Hypothalamus (tissue), 51 donors: Measurements from ENCODE around the gene PTPN1.
"Not testable (repeated sequence)": the region's sequence is repeated elsewhere in the genome, so short reads cannot be mapped to it uniquely, and the experiment has no call there.

Source experiments
- DNase-seq, 51 donors: peaks; one replicate each; lab custom pipeline; 2025; lab: John Stamatoyannopoulos, UW

The PTPN1 gene

DNA sequence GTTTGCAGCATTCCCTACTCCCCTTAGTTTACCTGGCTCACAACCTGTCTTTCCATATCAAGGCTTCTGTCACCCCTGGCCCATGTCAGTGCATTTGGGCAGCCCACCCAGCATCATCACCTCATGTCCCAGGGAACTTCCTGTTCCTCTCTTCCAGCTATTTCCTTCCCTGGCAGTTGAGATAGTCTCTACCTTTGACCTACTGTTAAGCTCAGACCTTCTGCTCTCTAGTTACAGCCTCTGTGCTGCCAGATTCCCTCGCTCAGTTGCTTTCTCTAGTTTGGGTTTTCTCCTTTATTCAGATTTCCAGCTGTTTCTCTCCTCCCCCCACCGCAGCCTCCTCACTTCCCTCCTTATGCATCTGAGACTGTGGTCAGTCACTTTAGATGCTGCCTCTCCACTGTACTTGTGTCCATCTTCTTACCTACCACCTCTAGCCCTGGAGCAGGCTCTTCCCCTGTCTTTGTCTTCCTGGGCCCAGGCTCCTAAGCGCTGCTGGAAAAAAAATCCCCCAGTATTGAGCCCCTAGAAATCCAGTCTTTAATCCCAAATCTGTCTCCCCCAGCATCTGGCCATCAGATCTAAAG is 16.3 kb downstream of the PTPN1 start:
- DNase-seq: no peak

DNA sequence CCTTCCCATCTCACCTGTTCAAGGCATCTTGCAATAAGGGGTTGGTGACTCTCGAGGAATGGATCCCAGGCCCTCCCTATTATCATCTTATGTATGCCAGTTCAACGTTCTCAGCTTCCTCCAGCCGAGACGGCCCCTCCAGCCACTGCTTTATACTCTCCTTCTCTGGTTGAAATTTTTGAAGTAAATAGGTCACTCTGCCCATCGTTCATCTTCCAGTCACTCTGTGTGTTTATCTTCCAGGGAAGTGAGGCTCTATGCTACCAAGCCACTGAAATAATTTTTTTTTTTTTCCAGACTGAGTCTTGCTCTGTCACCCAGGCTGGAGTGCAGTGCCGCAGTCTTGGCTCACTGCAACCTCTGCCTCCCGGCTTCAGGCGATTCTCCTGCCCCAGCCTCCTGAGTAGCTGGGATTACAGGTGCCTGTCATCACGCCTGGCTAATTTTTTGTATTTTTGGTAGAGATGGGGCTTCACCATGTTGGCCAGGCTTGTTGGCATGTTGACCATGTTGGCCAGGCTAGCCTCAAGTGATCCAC is 17.0 kb downstream of the PTPN1 start:
- DNase-seq: no peak

DNA sequence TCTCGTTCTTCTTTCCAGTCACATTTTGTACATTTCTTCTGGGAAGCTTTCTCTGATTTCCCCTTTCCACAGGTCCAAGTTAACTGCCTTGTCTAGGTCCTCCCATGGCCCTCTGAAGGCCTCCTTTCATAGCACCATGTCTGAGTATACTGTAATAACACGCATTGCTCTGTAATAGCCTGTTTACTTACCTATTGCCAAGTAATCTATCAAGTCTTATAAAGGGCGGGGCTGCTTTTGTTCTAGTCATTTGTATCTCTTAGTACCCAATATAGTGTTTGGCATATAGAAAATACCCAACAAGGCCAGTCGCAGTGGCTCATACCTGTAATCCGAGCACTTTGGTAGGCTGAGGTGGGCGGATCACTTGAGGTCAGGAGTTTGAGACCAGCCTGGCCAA is 17.9 kb downstream of the PTPN1 start:
- DNase-seq: no peak

DNA sequence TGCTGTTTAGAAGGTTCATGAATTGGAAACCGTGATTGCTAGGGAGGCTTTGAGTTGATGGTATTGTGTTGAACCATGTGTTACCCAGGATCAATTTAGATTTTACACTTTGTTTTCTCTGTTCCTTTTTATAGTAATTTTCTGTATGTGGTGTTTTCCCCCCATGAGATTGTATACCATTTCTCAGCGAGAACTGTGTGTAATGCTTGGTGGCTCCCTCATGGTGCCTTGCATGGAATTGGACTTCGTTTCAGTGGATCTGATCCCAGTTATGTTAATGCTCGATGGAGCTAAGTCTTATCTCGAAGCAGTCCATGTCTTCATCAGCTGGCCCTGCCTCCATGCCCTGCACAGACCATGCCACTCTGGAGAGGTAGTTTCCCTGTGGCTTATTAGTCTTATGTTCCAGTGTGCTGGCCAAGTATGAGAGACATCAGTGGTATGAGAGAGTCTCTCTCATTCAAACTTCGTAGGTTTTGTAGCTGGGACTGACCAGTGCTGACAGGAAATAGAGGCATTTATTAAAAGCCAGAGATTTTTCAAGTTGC is 18.7 kb downstream of the PTPN1 start:
- no peak for DNase-seq

DNA sequence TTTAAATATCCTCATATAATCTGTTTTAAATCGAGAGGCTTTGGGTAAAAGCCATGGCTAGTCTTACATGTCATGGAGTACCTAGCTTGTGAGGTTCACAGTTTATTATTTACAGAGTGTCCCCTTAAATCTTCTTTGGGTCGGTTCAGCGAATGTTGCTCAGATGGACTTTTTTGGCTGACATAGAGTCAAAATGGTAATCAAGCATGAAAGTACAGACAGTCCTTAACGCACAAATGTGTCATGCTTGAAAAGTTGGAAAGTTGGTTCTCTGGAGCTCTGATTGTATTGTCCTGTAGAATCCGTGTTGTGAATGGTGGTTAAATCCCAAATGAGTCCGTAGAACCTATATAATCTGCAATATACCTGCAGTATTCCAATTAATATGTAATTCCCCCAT is 22.0 kb downstream of the PTPN1 start:
- DNase-seq: no peak

DNA sequence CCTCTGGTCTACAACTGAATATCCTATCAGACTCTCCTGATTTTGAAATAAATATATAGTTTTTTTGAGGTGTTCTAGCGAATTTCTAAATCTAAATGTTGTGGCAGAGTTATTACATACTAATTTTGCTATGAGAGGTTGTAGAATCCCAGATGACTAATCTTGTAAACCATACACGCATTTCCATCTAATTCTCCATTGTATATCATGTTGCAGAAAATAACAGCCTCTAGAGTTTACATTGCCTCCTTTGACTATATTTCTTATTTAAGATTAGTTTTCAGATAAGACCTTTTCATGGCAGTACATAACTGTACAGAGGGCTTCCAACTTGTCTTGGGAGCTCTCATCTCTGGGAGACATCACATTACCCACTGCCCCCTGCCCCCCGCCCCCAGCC is 22.9 kb downstream of the PTPN1 start:
- no peak for DNase-seq

DNA sequence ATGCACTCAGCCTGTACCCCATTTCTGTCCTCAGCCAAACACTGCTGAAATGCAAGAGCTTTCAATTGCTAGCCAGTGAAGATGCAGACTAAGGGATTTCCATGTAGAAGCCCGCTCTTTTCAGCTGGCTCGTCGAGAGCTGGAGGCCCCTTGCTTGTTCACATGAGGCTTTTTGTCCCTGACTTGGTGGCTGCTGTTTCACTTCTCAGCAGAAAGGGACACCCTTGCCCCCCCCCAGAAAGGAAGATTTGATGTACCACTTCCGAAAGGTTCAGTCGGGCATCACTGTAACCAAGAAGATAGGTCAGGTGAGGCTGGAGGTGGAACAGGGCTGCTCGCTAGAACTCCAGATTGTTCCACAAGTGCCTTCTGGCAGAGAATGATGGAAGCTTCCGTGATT is 23.3 kb downstream of the PTPN1 start:
- DNase-seq: no peak

DNA sequence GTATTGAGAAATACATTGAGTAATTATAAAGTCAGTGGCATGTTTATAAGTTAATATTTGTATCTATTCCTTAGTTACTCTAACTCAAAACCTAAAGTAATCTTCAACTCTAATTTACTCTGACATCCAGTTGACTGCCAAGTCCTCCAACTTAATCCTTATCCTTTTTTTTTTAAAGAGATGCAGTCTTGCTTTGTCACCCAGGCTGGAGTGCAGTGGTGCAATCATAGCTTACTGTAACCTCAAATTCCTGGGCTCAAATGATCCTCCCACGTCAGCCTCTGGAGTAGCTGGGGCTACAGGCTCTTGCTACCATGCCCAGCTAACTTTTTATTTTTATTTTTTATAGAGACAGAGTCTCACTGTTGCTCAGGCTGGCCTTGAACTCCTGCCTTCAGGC is 24.4 kb downstream of the PTPN1 start:
- DNase-seq: no peak

DNA sequence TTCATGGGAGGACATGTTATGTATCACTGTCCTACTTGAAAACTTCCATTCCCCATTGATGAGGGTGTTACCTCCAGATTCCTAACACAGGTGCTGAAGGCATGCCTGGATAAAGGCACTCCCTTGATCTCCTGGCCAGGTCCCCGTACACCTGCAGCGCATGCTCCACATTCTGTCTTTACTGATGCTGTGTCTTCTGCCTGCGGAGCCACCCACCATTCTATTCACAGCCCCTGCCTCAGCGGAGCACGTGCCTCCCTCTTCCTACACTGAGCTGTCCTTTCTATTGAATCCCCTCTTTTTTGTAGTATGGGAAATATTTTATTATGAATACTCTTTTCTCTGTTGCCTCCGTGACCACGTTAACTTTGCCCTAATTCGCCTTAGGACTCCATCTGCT is 25.0 kb downstream of the PTPN1 start:
- no peak for DNase-seq

DNA sequence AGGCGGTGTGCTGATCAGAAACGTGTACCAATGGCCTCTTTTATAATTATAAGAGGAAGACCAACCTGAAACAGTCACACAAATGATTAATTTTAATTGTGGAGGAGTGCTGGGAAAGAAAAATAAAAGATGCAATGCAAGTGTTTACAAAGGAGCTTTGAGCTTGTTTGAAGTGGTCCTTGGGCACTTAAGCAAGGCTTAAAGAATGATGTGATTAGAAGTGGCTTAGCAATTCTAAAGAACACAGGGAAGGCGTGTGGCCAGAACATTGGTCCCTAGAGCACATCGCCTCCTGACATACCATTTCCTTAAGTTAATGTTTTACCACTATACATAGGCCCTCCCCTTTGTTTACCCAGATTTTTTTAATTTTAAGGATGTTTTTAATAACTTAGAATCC is 26.1 kb downstream of the PTPN1 start:
- DNase-seq: no peak

DNA sequence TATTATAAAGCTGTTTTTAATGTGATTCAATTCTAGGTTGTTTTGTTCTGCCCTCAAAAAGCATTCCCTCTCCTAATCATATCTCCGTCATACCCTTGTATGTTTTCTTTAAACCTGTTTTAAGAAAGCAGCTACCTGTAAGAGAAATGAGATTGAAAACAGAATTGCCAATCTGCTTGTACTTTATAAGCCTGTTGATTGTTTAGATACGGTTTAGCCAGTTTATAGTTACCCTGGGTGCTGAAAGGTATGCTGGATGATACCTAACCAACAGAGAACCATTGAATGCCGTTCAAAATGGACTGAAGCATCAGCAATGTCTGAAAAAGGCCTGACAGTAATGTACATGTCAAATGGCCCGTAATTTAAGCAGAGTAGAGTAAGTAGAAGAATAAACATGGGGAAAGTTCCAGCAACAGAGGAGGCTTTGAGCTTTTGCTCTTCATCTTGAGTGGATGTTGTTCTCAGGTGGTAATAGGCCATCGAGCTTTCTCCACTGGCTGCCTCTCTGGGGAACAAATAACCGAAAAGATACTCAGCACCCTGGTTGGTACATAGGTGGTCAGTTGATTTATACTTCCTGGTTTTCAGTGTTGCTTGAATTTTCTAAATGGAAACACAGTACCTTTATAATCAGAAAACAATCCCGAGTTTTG is 27.5 kb downstream of the PTPN1 start:
- no peak for DNase-seq

DNA sequence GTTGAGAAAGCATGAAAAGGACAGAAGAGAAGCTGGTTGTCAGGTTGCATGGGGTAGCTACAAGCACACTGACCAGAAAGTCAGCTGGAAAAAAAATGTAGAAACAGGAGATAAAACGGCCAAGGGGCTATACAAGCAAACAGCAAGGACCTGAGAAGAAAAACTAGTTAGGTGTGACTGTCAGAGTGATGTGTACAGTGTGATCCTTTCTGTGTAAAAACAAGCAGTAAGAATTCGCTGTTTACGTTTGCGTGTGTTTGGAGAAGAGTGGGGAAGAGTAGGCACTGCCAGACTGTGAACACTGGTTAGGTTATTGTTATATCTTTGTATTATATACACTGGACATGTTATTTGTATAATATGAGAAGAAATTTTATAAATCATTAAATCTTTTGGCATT is 28.1 kb downstream of the PTPN1 start:
- DNase-seq: no peak

DNA sequence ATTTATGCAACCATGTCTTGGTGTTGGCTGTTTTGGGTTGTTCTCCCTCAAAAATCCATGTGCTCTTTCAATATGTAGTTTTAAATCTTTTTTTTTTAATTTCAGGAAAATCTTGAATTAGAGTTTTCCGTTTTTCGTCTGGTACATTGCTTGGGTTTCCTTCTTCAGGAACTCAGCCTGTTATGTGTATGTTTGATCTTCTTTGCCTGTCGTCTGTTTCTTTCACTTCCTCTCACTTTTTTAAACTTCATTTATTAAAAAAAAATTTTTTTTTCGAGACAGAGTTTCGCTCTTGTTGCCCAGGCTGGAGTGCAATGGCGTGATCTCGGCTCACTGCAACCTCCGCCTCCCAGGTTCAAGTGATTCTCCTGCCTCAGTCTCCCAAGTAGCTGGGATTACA is 29.6 kb downstream of the PTPN1 start:
- DNase-seq: not testable (repeated sequence)

DNA sequence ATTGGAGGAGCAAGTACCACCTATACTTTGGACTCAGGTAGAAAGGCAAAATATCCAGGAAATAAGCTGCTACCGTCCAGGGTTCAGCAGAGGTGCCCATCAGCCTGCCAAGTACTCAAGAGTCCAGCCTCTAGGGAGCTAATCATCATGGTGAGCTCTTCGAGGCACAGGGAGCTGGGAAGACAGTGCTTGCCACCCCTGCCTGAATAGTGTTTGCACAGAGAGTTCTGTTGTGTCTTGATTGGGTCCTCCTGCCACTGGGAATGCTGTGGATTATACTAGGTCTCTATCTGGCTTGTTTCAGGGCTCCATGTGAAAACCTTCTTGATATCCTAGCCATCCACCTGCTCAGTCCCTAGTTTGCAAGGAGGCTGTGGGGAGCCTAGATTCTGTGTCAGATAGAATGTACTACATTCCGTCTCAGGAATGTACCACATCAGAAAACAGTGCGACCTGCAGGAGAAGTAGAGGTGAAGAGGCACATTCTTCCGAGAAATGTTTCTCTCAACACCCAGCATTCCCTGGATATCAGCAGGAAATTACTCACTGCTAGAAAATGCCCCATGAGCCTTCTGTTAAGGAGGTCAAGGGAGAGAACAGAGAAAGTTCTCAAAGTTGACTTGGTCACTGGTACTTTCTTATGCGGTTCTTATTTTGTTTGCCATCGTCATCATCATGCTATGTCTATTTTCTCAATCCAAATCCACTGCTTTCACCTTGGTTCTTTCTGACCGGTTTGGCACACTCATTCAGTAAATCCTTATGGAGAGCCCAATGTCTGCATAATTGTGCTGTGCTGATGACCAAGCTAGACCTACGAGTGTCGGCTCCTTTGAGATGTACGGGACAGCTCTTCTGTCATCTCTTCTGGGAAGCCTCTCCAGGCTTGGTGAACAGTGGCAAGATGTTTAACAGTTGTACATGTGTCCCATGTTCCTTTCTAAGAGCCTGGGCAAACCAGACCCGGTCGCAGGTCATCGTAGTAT is 30.7 kb downstream of the PTPN1 start:
- no peak for DNase-seq

DNA sequence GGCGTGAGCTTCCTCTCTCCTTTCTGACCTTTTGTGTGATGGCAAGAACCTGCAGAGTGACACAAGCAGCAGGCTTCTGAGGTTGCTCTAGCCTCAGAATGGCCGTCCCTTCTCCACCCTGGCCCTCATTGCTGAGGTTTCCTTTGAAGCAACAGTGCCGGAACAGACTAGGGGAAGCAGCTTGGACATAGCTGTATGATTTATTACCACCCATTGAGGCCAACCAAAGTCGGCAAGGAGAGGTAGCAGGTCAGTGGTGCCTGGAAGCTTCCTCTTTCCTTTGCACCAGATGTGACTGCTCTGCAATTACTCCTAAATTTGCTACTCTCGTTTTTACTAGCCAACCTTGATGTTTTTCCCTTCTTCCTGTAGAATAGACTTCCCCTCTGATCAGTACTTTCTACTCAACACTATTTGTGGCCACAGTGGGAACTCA is 31.4 kb downstream of the PTPN1 start:
- DNase-seq: no peak

DNA sequence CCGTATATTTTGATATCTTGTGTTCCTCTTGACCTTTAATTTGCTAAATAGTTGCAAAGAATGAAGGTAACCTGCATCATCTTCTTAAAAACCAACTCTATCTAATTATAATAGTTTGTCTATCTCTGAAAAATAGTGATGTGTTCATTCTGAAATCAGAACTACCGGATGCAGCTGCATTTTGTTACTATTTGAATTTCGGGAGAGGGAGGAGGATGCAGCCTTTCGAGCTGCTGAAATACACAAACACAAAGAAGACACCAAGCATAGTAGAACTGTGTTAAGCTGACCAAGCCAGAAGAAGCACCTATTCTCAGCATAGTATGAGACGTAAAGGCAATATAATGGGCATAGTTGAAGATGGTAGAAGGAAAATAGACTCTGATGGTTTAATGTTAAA is 33.1 kb downstream of the PTPN1 start:
- no peak for DNase-seq

DNA sequence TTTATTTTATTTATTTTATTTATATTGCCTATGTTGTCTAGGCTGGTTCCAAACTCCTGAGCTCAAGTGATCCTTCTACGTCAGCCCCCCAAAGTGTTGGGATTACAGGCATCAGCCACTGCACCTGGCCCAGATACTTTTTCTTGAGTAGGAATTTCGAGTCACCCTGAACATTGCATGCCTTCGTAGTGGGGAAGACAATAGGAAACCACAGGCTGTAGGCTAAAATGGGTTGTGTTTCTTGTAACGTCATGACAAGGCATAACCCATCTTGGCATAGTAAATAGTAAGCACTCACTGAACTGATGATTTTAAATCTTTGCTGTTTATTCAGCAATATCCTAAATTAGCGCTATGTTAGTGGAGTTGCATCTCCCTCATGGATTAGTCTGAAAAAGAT is 34.9 kb downstream of the PTPN1 start:
- no peak for DNase-seq

DNA sequence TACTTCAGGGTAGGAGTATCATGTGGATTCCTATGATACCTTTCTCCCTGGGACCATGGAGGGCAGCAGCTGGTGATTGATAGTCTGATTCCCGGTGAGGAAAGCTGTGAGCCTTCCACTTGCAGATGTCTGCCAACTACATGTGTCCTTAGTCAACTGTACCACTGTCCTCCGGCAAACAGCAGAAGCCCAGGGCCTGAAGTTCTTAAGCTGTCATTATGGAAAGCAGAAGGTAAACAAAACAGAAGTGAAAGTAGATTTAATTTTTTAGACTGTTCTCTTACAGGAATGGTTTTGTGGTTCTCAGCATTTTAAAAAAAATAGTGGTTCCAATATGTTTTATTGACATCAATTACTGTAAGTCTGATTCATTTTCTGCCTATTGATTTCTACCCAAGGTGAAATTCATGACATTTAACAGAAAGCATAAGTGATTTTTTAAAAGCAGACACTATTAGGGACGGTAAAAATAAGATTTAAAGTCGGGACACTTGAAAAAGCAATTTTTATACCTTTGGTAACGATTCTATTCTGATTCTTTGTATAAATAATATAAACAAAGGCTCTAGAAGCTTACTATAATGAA is 36.6 kb downstream of the PTPN1 start:
- peak in 1 of 51 donors; percentile 2 for DNase-seq

DNA sequence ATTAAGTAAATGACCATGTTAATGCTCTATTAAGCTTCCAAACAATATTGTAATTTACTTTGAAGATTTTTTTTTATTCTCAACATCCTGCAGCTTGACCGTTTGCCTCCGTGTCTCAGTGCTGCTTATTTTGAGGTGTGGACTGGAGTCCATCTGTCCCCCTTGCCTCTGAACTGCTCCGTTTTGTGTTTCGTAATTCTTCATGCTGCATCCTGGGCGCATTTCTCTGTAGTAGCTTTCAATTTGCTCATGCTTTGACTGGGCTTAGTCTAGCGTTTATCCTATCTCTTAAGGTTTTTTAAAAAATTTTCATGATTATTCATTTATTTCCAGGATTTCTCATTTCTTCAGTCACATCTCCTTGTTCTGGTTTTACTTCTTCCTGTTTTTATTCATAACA is 37.8 kb downstream of the PTPN1 start:
- DNase-seq: no peak

DNA sequence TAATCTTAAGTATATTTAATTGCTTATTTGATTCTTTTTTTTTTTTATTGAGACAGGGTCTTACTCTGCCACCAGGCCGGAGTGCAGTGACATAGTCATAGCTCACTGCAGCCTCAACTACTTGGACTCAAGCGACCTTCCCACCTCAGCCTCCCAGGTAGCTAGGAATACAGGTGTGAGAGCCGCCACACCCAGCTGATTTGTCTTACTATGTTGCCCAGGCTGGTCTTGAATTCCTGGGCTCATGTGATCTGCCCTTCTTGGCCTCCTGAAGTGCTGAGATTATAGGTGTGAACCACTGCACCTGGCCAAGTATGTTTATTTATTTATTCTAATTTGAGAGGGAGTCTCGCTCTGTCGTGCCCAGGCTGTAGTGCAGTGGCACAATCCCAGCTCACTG is 38.2 kb downstream of the PTPN1 start:
- DNase-seq: no peak

DNA sequence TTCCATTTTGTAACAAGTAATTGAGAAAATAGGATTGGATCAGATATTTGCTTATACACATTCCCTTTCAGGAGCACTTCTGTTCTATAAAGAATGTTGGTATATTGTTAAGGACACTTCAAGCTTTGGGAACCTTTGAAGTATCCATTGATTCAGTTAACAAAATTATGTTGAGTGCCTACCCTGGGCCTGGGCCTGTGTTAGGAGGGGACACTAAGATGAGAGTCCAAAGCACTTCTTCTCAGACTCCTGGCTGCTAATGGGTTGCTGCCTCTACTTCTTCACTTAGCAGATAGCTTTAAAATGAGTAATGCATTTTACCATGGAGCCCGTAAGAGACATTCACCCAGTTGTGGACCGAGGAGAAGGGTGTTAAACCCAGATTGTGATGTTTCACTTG is 40.3 kb downstream of the PTPN1 start:
- DNase-seq: no peak
